Measurements from ENCODE around the gene PPP1R14C. TPM values are rescaled to one million over a fixed set of nuclear protein-coding genes. Genes with fewer than 3 reads are reported as not detected.
A peak's percentile ranks its signal among the peaks of the same experiment; 100 is the strongest.

Gene PPP1R14C
- total and polyA plus RNA-seq, 2 donors (not counting 1 experiment from before 2014, with no cell fraction given), result 0.17 TPM; not detected in 1

DNA sequence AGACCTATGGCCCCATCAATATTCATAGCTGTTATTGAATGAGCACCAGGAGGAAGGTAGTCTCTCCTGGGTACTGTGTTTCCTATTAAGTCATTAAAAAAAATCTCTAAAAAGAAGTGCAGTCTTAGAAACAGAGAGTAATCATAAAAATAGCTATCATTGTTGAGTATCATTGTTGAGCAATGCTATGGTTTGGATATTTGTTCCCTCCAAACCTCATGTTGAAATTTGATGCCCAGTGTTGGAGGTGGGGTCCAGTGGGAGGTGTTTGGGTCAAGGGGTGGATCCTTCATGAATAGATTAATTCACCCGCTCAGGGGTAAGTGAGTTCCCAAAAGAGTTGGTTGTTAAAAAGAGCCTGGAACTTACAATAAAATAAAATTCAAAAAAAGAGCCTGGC is 137.9 kb downstream of the PPP1R14C start:
- H3K79me2 ChIP-seq (ENCODE audit: control insufficient read depth, insufficient read depth, low read length), result no peaks in the 10 kb centered on the region
- no peak overlapping the region for H3K27ac ChIP-seq (ENCODE audit: insufficient read depth, low read length)
- no peak overlapping the region for H3K4me2 ChIP-seq (ENCODE audit: extremely low read depth, insufficient read depth, low read length)
- H3K4me3 ChIP-seq (replicated peaks in 1 of 4; ENCODE audit: control extremely low read depth in 1 of 4, insufficient read depth in 1 of 4, low read depth in 3 of 4, low read length in 4 of 4), result no peak overlapping the region
- H3K9ac ChIP-seq (ENCODE audit: insufficient read depth, low read length), result no peak overlapping the region
- H2AFZ ChIP-seq (ENCODE audit: low read length), result no peak overlapping the region
- no peaks in the 10 kb centered on the region for H4K20me1 ChIP-seq (ENCODE audit: control insufficient read depth, extremely low read depth, insufficient read depth, low read length)
- TF ChIP-seq, protein P1, sequence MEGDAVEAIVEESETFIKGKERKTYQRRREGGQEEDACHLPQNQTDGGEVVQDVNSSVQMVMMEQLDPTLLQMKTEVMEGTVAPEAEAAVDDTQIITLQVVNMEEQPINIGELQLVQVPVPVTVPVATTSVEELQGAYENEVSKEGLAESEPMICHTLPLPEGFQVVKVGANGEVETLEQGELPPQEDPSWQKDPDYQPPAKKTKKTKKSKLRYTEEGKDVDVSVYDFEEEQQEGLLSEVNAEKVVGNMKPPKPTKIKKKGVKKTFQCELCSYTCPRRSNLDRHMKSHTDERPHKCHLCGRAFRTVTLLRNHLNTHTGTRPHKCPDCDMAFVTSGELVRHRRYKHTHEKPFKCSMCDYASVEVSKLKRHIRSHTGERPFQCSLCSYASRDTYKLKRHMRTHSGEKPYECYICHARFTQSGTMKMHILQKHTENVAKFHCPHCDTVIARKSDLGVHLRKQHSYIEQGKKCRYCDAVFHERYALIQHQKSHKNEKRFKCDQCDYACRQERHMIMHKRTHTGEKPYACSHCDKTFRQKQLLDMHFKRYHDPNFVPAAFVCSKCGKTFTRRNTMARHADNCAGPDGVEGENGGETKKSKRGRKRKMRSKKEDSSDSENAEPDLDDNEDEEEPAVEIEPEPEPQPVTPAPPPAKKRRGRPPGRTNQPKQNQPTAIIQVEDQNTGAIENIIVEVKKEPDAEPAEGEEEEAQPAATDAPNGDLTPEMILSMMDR (conservative IDR thresholded peaks at IDR 0.05 in 1 of 2, IDR thresholded peaks at IDR 0.05 in 1 of 2; ENCODE audit: low read depth in 1 of 2, low read length in 2 of 2), result no peak
- no peak for TF ChIP-seq EZH2 (IDR thresholded peaks at IDR 0.05; ENCODE audit: low read length, missing control alignments)
- no peaks in the 10 kb centered on the region for H3K36me3 ChIP-seq (ENCODE audit: control insufficient read depth, insufficient read depth, low read length)
- DNase-seq (ENCODE audit: low read depth in 2 of 2), result no peak
- H3K9me3 ChIP-seq (ENCODE audit: control insufficient read depth, insufficient read depth, low read depth, low read length), result no peaks in the 10 kb centered on the region
- no peaks in the 10 kb centered on the region for H3K4me1 ChIP-seq (ENCODE audit: control insufficient read depth, extremely low read depth, insufficient read depth, low read length)
- H3K27me3 ChIP-seq (ENCODE audit: control insufficient read depth, insufficient read depth, low read length), result no peaks in the 10 kb centered on the region

DNA sequence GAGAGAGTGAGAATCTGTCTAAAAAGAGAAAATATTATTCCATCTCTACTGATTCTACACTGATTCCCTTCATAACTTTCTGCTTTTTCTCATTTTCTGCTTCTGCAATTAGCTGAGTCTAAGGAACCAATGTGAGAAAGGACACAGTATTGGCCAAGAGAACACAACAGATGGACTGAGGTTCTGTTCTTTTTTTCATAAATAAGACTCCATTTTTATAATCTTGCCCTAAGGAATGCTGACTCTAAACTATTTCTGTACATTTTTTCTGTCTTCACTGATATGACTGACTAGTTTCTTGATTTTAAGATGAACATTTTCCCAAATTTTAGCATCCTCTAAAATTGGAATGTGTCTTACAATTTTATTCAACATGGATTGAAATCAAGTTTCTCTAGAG is 138.9 kb downstream of the PPP1R14C start:
- Histone ChIP-seq H3K36me3 (ENCODE audit: control insufficient read depth, insufficient read depth, low read length) (no peaks in the 10 kb centered on the region), H3K4me3 (replicated peaks in 1 of 4; ENCODE audit: control extremely low read depth in 1 of 4, insufficient read depth in 1 of 4, low read depth in 3 of 4, low read length in 4 of 4) (no peak overlapping the region), H3K4me1 (ENCODE audit: control insufficient read depth, extremely low read depth, insufficient read depth, low read length) (no peaks in the 10 kb centered on the region), H2AFZ (ENCODE audit: low read length) (no peak overlapping the region), H4K20me1 (ENCODE audit: control insufficient read depth, extremely low read depth, insufficient read depth, low read length) (no peaks in the 10 kb centered on the region), H3K27ac (ENCODE audit: insufficient read depth, low read length) (no peak overlapping the region), H3K4me2 (ENCODE audit: extremely low read depth, insufficient read depth, low read length) (no peak overlapping the region), H3K9ac (ENCODE audit: insufficient read depth, low read length) (no peak overlapping the region), H3K27me3 (ENCODE audit: control insufficient read depth, insufficient read depth, low read length) (no peaks in the 10 kb centered on the region), H3K79me2 (ENCODE audit: control insufficient read depth, insufficient read depth, low read length) (no peaks in the 10 kb centered on the region), H3K9me3 (ENCODE audit: control insufficient read depth, insufficient read depth, low read depth, low read length) (no peaks in the 10 kb centered on the region)
- DNase-seq (ENCODE audit: low read depth in 2 of 2), result no peak
- TF ChIP-seq, protein P1 (conservative IDR thresholded peaks at IDR 0.05 in 1 of 2, IDR thresholded peaks at IDR 0.05 in 1 of 2; ENCODE audit: low read depth in 1 of 2, low read length in 2 of 2), result no peak
- TF ChIP-seq EZH2 (IDR thresholded peaks at IDR 0.05; ENCODE audit: low read length, missing control alignments), result no peak

DNA sequence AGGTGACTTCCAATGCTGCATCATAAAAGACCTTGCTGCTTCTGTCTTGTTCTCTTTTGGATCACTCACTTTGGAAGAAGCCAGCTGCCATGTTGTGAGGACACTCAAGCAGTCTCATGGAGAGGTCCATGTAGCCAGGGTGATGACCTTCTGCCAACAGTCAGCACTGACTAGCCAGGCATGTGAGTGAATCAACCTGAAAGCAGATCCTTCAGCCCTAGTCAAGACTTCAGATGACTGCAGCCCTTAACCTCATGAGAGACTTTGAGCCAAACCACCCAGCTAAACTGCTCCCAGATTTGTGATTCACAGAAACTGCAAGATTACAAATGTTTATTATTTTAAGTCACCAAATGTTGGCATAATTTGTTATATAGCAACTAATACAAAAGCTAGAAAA is 140.0 kb downstream of the PPP1R14C start:
- Histone ChIP-seq H3K4me1 (ENCODE audit: control insufficient read depth, extremely low read depth, insufficient read depth, low read length) (no peaks in the 10 kb centered on the region), H2AFZ (ENCODE audit: low read length) (no peak overlapping the region), H3K36me3 (ENCODE audit: control insufficient read depth, insufficient read depth, low read length) (no peaks in the 10 kb centered on the region), H3K27me3 (ENCODE audit: control insufficient read depth, insufficient read depth, low read length) (no peaks in the 10 kb centered on the region), H3K79me2 (ENCODE audit: control insufficient read depth, insufficient read depth, low read length) (no peaks in the 10 kb centered on the region), H3K27ac (ENCODE audit: insufficient read depth, low read length) (no peak overlapping the region), H3K9ac (ENCODE audit: insufficient read depth, low read length) (no peak overlapping the region), H3K9me3 (ENCODE audit: control insufficient read depth, insufficient read depth, low read depth, low read length) (no peaks in the 10 kb centered on the region), H3K4me3 (replicated peaks in 1 of 4; ENCODE audit: control extremely low read depth in 1 of 4, insufficient read depth in 1 of 4, low read depth in 3 of 4, low read length in 4 of 4) (no peak overlapping the region), H4K20me1 (ENCODE audit: control insufficient read depth, extremely low read depth, insufficient read depth, low read length) (no peaks in the 10 kb centered on the region), H3K4me2 (ENCODE audit: extremely low read depth, insufficient read depth, low read length) (no peak overlapping the region)
- peak; percentile 48 to 72 for DNase-seq (ENCODE audit: low read depth in 2 of 2)
- TF ChIP-seq, protein P1 (conservative IDR thresholded peaks at IDR 0.05 in 1 of 2, IDR thresholded peaks at IDR 0.05 in 1 of 2; ENCODE audit: low read depth in 1 of 2, low read length in 2 of 2), result no peak
- TF ChIP-seq EZH2 (IDR thresholded peaks at IDR 0.05; ENCODE audit: low read length, missing control alignments), result no peak

All from fibroblast of lung (primary cell).